ENCODE measurements around the gene CEACAM16. TPM values are rescaled to one million over a fixed set of nuclear protein-coding genes. Genes with fewer than 3 reads are reported as not detected.

CEACAM16 gene
- total and polyA plus RNA-seq, 9 of the 15 experiments (the other 6 are each of a cell fraction or from before 2014, with no cell fraction given) = not detected

GRCh38 chr19:44660081-44660480 is 38.9 kb upstream of the CEACAM16 start:
- no peaks in the 10 kb centered on the region for H3K79me2 ChIP-seq (ENCODE audit: control insufficient read depth, insufficient read depth, low read length)
- DNase-seq (ENCODE audit: extremely low read depth in 1 of 4, low spot score in 3 of 4) (no peak), FAIRE-seq (no peak), ATAC-seq (no peak)
- no peak overlapping the region for H3K27ac ChIP-seq (ENCODE audit: extremely low read depth, low read depth, low read length)
- intact Hi-C loops (cut with micrococcal nuclease) (no loop called here), in situ Hi-C loops (cut with MboI) (no loop called here)
- POLR2A ChIA-PET = interaction anchor here (0.6 to 2.0 kb wide), 5 partner anchors 8 to 72 kb away, joined by 3 to 4 read pairs (median 3); no protein-coding TSS in a partner anchor
- H3K4me3 ChIP-seq = no peak overlapping the region
- 0 out of 2 replicates have a peak, but pooled peaks have one; percentile 19 for TF ChIP-seq SMARCA5 (IDR thresholded peaks at IDR 0.05)
- peak; percentile 55 for TF ChIP-seq BCOR (IDR thresholded peaks at IDR 0.05)
- TF ChIP-seq, protein P1, sequence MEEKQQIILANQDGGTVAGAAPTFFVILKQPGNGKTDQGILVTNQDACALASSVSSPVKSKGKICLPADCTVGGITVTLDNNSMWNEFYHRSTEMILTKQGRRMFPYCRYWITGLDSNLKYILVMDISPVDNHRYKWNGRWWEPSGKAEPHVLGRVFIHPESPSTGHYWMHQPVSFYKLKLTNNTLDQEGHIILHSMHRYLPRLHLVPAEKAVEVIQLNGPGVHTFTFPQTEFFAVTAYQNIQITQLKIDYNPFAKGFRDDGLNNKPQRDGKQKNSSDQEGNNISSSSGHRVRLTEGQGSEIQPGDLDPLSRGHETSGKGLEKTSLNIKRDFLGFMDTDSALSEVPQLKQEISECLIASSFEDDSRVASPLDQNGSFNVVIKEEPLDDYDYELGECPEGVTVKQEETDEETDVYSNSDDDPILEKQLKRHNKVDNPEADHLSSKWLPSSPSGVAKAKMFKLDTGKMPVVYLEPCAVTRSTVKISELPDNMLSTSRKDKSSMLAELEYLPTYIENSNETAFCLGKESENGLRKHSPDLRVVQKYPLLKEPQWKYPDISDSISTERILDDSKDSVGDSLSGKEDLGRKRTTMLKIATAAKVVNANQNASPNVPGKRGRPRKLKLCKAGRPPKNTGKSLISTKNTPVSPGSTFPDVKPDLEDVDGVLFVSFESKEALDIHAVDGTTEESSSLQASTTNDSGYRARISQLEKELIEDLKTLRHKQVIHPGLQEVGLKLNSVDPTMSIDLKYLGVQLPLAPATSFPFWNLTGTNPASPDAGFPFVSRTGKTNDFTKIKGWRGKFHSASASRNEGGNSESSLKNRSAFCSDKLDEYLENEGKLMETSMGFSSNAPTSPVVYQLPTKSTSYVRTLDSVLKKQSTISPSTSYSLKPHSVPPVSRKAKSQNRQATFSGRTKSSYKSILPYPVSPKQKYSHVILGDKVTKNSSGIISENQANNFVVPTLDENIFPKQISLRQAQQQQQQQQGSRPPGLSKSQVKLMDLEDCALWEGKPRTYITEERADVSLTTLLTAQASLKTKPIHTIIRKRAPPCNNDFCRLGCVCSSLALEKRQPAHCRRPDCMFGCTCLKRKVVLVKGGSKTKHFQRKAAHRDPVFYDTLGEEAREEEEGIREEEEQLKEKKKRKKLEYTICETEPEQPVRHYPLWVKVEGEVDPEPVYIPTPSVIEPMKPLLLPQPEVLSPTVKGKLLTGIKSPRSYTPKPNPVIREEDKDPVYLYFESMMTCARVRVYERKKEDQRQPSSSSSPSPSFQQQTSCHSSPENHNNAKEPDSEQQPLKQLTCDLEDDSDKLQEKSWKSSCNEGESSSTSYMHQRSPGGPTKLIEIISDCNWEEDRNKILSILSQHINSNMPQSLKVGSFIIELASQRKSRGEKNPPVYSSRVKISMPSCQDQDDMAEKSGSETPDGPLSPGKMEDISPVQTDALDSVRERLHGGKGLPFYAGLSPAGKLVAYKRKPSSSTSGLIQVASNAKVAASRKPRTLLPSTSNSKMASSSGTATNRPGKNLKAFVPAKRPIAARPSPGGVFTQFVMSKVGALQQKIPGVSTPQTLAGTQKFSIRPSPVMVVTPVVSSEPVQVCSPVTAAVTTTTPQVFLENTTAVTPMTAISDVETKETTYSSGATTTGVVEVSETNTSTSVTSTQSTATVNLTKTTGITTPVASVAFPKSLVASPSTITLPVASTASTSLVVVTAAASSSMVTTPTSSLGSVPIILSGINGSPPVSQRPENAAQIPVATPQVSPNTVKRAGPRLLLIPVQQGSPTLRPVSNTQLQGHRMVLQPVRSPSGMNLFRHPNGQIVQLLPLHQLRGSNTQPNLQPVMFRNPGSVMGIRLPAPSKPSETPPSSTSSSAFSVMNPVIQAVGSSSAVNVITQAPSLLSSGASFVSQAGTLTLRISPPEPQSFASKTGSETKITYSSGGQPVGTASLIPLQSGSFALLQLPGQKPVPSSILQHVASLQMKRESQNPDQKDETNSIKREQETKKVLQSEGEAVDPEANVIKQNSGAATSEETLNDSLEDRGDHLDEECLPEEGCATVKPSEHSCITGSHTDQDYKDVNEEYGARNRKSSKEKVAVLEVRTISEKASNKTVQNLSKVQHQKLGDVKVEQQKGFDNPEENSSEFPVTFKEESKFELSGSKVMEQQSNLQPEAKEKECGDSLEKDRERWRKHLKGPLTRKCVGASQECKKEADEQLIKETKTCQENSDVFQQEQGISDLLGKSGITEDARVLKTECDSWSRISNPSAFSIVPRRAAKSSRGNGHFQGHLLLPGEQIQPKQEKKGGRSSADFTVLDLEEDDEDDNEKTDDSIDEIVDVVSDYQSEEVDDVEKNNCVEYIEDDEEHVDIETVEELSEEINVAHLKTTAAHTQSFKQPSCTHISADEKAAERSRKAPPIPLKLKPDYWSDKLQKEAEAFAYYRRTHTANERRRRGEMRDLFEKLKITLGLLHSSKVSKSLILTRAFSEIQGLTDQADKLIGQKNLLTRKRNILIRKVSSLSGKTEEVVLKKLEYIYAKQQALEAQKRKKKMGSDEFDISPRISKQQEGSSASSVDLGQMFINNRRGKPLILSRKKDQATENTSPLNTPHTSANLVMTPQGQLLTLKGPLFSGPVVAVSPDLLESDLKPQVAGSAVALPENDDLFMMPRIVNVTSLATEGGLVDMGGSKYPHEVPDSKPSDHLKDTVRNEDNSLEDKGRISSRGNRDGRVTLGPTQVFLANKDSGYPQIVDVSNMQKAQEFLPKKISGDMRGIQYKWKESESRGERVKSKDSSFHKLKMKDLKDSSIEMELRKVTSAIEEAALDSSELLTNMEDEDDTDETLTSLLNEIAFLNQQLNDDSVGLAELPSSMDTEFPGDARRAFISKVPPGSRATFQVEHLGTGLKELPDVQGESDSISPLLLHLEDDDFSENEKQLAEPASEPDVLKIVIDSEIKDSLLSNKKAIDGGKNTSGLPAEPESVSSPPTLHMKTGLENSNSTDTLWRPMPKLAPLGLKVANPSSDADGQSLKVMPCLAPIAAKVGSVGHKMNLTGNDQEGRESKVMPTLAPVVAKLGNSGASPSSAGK (IDR thresholded peaks at IDR 0.05) = no peak
- TF ChIP-seq ZNF551 (CRISPR knock-in tag; IDR thresholded peaks at IDR 0.05) = no peak
- no peak for TF ChIP-seq ZNF347 (CRISPR knock-in tag; IDR thresholded peaks at IDR 0.05; ENCODE audit: low read depth)
- peak; percentile 63; the same call in 1 of the 2 replicates for TF ChIP-seq ADNP (tag; IDR thresholded peaks at IDR 0.05)
- no peak for TF ChIP-seq ZEB2 (IDR thresholded peaks at IDR 0.05)
- no peak for TF ChIP-seq NBN (IDR thresholded peaks at IDR 0.05; ENCODE audit: low read depth)
- TF ChIP-seq POLR2AphosphoS5 (IDR thresholded peaks at IDR 0.05; ENCODE audit: control insufficient read depth, insufficient read depth, low read depth, low read length) = no peak
- TF ChIP-seq ZNF224 (CRISPR knock-in tag; IDR thresholded peaks at IDR 0.05) = no peak
- no peak for TF ChIP-seq C11orf30 (IDR thresholded peaks at IDR 0.05; ENCODE audit: low read depth)
- no peak for TF ChIP-seq SPI1 (IDR thresholded peaks at IDR 0.05; ENCODE audit: borderline replicate concordance, low read depth, low read length)
- peak; percentile 81 for TF ChIP-seq RBM25 (IDR thresholded peaks at IDR 0.05; ENCODE audit: low read depth, low read length, severe bottlenecking)
- BruUV-seq (replicated peaks) = no TSS peak
- CTCF ChIA-PET (ENCODE audit: low intra/inter-chr PET ratio) = no interaction called here
- 56% methylated on average over 4 of the region's 4 CpGs for WGBS (ENCODE audit: insufficient coverage, low coverage, missing lambda C conversion rate)
- no peaks in the 10 kb centered on the region for H3K27me3 ChIP-seq (ENCODE audit: control insufficient read depth in 2 of 2, insufficient read depth in 2 of 2, low read length in 2 of 2)
- no peaks in the 10 kb centered on the region for H4K20me1 ChIP-seq (replicated peaks; ENCODE audit: control insufficient read depth, insufficient read depth, low read length)
- H3K9me3 ChIP-seq (replicated peaks; ENCODE audit: control insufficient read depth, insufficient read depth, low read depth, low read length) = no peaks in the 10 kb centered on the region
- H2AFZ ChIP-seq (ENCODE audit: low read depth, low read length) = no peak overlapping the region
- H3K9ac ChIP-seq (ENCODE audit: insufficient read depth in 1 of 2, low read depth in 2 of 2, low read length in 2 of 2) = no peak overlapping the region
- H3K4me1 ChIP-seq (replicated peaks in 1 of 2; ENCODE audit: control insufficient read depth in 2 of 2, insufficient read depth in 2 of 2, low read length in 2 of 2) = peaks cover 0 to 5% of the 10 kb centered on the region in 2 experiments
- H3K4me2 ChIP-seq (ENCODE audit: insufficient read depth, low read length) = no peak overlapping the region
- H3K36me3 ChIP-seq (ENCODE audit: control insufficient read depth, insufficient read depth, low read length) = peaks cover 22% of the 10 kb centered on the region; the same call in 2 of the 3 replicates
- H3K9me1 ChIP-seq (ENCODE audit: control insufficient read depth, insufficient read depth, low read length) = no peaks in the 10 kb centered on the region
